ENCODE data around the gene PRKCD. TPM values are rescaled to one million over a fixed set of nuclear protein-coding genes. Genes with fewer than 3 reads are reported as not detected.

Gene PRKCD
- polyA plus RNA-seq = 69.2 TPM

- peak within 1 kb of the TSS; percentile 79 to 92 (median 84) for H3K27ac Mint-ChIP-seq
Observed at GRCh38 chr3:53160660-53161449, at the start of gene PRKCD. PRKCD (plus strand) TSS chr3:53161209; CDS start chr3:53178423, 17,214 bp downstream.

GRCh38 chr3:53111822-53112221 lies 49.2 kb upstream of the PRKCD start:
- Mint-ChIP-seq H3K27ac (no peak overlapping the region), H3K4me3 (no peak overlapping the region), H3K4me1 (no peaks in the 10 kb centered on the region), H3K9me3 (no peaks in the 10 kb centered on the region), H3K27me3 (no peaks in the 10 kb centered on the region), H3K36me3 (peaks cover 1% of the 10 kb centered on the region)

More at GRCh38 chr3:53160660-53161449, at the start of gene PRKCD:
- Mint-ChIP-seq H3K9me3 (no peaks in the 10 kb centered on the region), H3K27me3 (peaks cover 3% of the 10 kb centered on the region), H3K4me3 (peak within 1 kb of the TSS; percentile 91 to 96 (median 94)), H3K36me3 (no peaks in the 10 kb centered on the region), H3K4me1 (peaks cover 13 to 49% (median 36%) of the 10 kb centered on the region in 3 donors)

GRCh38 chr3:53113293-53114010 lies 47.6 kb upstream of the PRKCD start:
- no peaks in the 10 kb centered on the region for H3K4me1 Mint-ChIP-seq
- no peaks in the 10 kb centered on the region for H3K27me3 Mint-ChIP-seq
- no peak overlapping the region for H3K4me3 Mint-ChIP-seq
- H3K9me3 Mint-ChIP-seq = no peaks in the 10 kb centered on the region
- no peak overlapping the region for H3K27ac Mint-ChIP-seq
- peaks cover 1% of the 10 kb centered on the region for H3K36me3 Mint-ChIP-seq

GRCh38 chr3:53114011-53114400 lies 47.0 kb upstream of the PRKCD start:
- H3K4me3 Mint-ChIP-seq = no peak overlapping the region
- H3K4me1 Mint-ChIP-seq = no peaks in the 10 kb centered on the region
- H3K27ac Mint-ChIP-seq = no peak overlapping the region
- H3K27me3 Mint-ChIP-seq = no peaks in the 10 kb centered on the region
- H3K36me3 Mint-ChIP-seq = peaks cover 3% of the 10 kb centered on the region
- H3K9me3 Mint-ChIP-seq = no peaks in the 10 kb centered on the region

GRCh38 chr3:53114412-53115074 lies 46.5 kb upstream of the PRKCD start:
- Mint-ChIP-seq H3K9me3 (no peaks in the 10 kb centered on the region), H3K27ac (no peak overlapping the region), H3K36me3 (peaks cover 3% of the 10 kb centered on the region), H3K27me3 (no peaks in the 10 kb centered on the region), H3K4me1 (no peaks in the 10 kb centered on the region), H3K4me3 (no peak overlapping the region)

GRCh38 chr3:53116956-53117355 lies 44.1 kb upstream of the PRKCD start:
- no peak overlapping the region for H3K4me3 Mint-ChIP-seq
- peaks cover 3% of the 10 kb centered on the region for H3K36me3 Mint-ChIP-seq
- peaks cover 0 to 2% (median 0%) of the 10 kb centered on the region in 3 donors for H3K4me1 Mint-ChIP-seq
- no peaks in the 10 kb centered on the region for H3K27me3 Mint-ChIP-seq
- H3K27ac Mint-ChIP-seq = no peak overlapping the region
- H3K9me3 Mint-ChIP-seq = no peaks in the 10 kb centered on the region

- H3K9me3 Mint-ChIP-seq = no peaks in the 10 kb centered on the region
- H3K4me1 Mint-ChIP-seq = peaks cover 0 to 2% (median 1%) of the 10 kb centered on the region in 3 donors
- H3K27ac Mint-ChIP-seq = no peak overlapping the region
- H3K27me3 Mint-ChIP-seq = no peaks in the 10 kb centered on the region
- H3K36me3 Mint-ChIP-seq = peaks cover 7% of the 10 kb centered on the region
- no peak overlapping the region for H3K4me3 Mint-ChIP-seq
Observed at GRCh38 chr3:53120336-53120735, 40.7 kb upstream of the PRKCD start.

GRCh38 chr3:53122255-53122932 lies 38.6 kb upstream of the PRKCD start:
- H3K4me3 Mint-ChIP-seq = no peak overlapping the region
- H3K27me3 Mint-ChIP-seq = no peaks in the 10 kb centered on the region
- H3K4me1 Mint-ChIP-seq = peaks cover 1 to 8% (median 7%) of the 10 kb centered on the region in 3 donors
- peak overlapping the region in 1 of 3 donors; percentile 32 for H3K27ac Mint-ChIP-seq
- peaks cover 7% of the 10 kb centered on the region for H3K36me3 Mint-ChIP-seq
- no peaks in the 10 kb centered on the region for H3K9me3 Mint-ChIP-seq

- peaks cover 7% of the 10 kb centered on the region for H3K36me3 Mint-ChIP-seq
- H3K9me3 Mint-ChIP-seq = no peaks in the 10 kb centered on the region
- peak overlapping the region in 1 of 4 donors; percentile 29 for H3K4me3 Mint-ChIP-seq
- H3K4me1 Mint-ChIP-seq = peaks cover 1 to 8% (median 7%) of the 10 kb centered on the region in 3 donors
- peak overlapping the region in 1 of 3 donors; percentile 32 for H3K27ac Mint-ChIP-seq
- H3K27me3 Mint-ChIP-seq = no peaks in the 10 kb centered on the region
Observed at GRCh38 chr3:53122933-53123305, 38.1 kb upstream of the PRKCD start.

- Mint-ChIP-seq H3K9me3 (no peaks in the 10 kb centered on the region), H3K27me3 (no peaks in the 10 kb centered on the region), H3K36me3 (peaks cover 5% of the 10 kb centered on the region), H3K27ac (no peak overlapping the region), H3K4me1 (peaks cover 1 to 8% (median 7%) of the 10 kb centered on the region in 3 donors), H3K4me3 (no peak overlapping the region)
Observed at GRCh38 chr3:53123510-53123909, 37.5 kb upstream of the PRKCD start.

GRCh38 chr3:53123953-53124352 lies 37.1 kb upstream of the PRKCD start:
- Mint-ChIP-seq H3K4me1 (peaks cover 5 to 12% (median 7%) of the 10 kb centered on the region in 3 donors), H3K4me3 (no peak overlapping the region), H3K36me3 (peaks cover 4% of the 10 kb centered on the region), H3K27ac (no peak overlapping the region), H3K27me3 (no peaks in the 10 kb centered on the region), H3K9me3 (no peaks in the 10 kb centered on the region)

GRCh38 chr3:53126601-53127000 lies 34.4 kb upstream of the PRKCD start:
- Mint-ChIP-seq H3K9me3 (no peaks in the 10 kb centered on the region), H3K4me3 (peak overlapping the region in 1 of 4 donors; percentile 67), H3K27me3 (no peaks in the 10 kb centered on the region), H3K4me1 (peaks cover 21 to 27% (median 22%) of the 10 kb centered on the region in 3 donors), H3K27ac (peak overlapping the region in 1 of 3 donors; percentile 19), H3K36me3 (peaks cover 4% of the 10 kb centered on the region)

- peaks cover 4% of the 10 kb centered on the region for H3K36me3 Mint-ChIP-seq
- H3K9me3 Mint-ChIP-seq = no peaks in the 10 kb centered on the region
- H3K27ac Mint-ChIP-seq = peak overlapping the region; percentile 95 to 99 (median 98)
- H3K4me1 Mint-ChIP-seq = peaks cover 21 to 27% (median 22%) of the 10 kb centered on the region in 3 donors
- H3K27me3 Mint-ChIP-seq = no peaks in the 10 kb centered on the region
- peak overlapping the region; percentile 88 to 98 (median 96) for H3K4me3 Mint-ChIP-seq
Observed at GRCh38 chr3:53129344-53129743, 31.7 kb upstream of the PRKCD start.

GRCh38 chr3:53130179-53131061 lies 30.6 kb upstream of the PRKCD start, which contains the start of gene RFT1:
RFT1 (minus strand) TSS chr3:53130435; CDS start chr3:53130400, 35 bp downstream.
- Mint-ChIP-seq H3K9me3 (no peaks in the 10 kb centered on the region), H3K4me1 (peaks cover 24 to 27% (median 27%) of the 10 kb centered on the region in 3 donors), H3K4me3 (peak within 1 kb of the TSS; percentile 88 to 98 (median 96)), H3K27me3 (no peaks in the 10 kb centered on the region), H3K27ac (peak within 1 kb of the TSS; percentile 95 to 99 (median 98)), H3K36me3 (no peaks in the 10 kb centered on the region)
